Amniotic epithelial cell (primary cell): ENCODE measurements around the gene TMIGD2.
"Not testable (repeated sequence)": the region's sequence is repeated elsewhere in the genome, so short reads cannot be mapped to it uniquely, and the experiment has no call there.

Source experiments
- DNase-seq: peaks from one replicate; pipeline ENCODE4 v3.0.0-alpha.2; 2010; ENCODE audit warnings: low read depth

Gene TMIGD2

DNA sequence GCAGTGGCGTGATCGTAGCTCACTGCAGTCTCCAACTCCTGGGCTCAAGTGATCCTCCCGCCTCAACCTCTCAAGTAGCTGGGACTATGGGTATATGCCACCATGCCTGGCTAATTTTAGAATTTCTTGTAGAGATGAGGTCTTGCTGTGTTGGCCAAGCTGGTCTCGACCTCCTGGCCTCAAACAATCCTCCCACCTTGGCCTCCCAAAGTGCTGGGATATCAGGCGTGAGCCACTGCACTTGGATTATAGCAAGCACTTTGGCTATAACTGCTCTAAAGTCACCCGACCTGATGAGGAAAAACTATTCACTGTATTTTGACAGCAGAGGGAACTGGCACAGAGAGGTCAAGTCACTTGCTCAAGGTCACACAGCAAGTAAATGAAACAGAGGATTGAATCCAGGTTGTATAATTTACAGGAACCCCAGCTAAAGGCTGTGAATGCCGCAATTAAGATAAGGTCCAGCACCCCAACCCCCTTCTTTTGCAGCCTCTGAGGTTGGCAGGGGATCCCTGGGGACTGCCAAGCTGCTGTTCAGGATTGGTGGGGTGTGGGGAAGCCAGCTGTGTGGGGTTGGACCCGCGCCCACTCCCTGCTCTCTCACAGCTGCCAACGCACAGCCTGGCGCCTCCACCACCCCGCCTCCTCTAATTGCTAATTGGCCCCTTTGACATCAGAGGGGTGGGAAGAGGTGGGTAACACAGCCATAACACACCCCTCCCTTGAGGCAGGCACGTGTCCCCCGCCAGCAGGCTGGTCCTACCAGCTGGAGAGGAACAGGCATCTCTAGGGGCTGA, 6.0 kb downstream of the TMIGD2 start:
- DNase-seq = no peak

DNA sequence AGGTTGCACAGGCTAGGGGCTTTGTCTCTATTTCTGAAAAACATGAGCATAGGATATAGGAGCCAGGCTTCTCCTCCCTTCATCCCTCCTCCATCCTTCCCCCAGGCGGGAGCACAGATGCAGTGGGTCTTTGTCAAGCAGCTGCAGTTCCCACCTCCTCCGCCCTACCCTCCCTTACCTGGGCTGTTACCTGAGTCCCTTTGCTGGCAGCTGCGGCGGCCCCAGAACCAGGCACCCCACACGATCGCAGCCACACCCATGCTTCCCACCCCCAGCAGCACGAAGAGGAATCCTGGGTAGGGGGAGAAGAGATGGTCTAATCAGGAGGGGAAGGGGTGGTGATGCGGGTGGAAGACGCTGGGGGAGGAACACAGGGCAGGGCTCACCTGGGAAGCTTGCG, 7.8 kb downstream of the TMIGD2 start:
- DNase-seq = no peak

DNA sequence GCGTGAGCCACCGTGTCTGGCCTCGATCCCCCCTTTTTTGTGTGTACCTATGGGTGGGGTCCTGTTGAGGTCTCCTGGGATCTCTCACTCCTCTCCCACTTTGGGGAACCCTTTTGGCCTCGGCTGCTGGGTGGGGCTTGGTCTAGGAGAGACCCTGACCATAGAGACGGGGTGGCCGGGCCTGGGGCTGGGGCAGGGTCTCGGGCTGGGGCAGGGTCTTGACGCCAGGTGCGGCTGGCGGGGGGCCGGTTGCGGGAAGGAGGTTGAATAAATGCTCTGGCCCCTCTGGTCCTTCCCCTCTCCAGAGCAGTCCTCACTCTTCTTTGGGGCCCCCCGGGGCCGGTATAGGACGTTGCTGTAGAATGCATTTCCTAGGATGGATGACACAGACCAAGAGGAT, 9.7 kb downstream of the TMIGD2 start:
- no peak for DNase-seq

DNA sequence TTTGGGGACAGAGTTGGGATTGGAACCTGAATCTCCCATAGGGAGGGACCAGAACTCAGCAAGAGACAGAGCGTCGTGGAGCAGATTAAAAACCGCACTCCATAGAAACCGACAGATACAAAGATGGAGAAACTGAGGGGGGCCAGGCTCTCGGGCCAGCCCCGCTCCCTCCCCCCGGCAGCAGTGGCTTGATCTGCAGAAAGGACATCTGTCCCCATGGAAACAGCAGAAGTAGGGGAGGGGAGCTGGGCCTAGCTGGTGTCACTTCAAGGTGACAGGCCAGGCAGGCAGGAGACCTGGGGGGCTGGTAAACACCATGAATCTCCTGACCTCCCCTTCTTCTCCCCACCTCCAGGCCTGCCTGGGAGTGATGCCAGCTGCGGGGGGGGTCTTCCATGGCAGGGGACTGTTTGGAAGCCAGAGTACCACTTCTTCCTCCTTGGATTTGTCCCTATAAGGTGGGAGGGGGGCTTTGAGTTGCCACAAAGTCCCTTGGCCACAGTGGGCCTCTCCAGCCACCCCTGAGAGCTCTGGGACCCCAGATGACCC, 10.9 kb downstream of the TMIGD2 start:
- DNase-seq = no peak

DNA sequence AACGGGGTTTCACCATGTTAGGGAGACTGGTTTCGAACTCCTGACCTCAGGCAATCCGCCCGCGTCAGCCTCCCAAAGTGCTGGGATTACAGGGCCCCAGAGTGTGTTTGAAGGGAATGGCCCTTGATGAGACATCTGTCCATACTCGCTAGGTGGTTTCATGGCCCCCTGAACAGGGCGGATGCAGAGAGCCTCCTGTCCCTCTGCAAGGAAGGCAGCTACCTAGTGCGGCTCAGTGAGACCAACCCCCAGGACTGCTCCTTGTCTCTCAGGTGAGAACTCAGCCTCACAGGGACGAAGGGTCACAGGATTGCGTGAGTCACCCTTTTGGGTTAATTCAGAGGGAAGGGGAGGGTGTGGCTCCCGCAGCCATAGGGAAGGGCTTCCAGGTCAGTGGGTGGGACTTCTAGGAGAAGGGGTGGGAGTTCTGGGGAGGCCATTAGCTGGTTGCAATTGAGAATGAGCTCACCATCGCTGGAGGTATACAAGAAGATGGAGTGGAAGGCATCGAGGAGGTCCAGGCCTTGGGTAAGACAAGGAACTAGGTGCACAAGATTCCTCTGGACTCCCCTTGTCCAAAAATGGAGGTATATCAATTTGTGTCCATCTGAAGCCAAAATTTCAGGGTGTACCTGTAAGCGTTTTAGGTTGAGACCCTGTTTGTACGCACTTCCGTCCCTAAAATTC, 14.0 kb downstream of the TMIGD2 start:
- DNase-seq = no peak

DNA sequence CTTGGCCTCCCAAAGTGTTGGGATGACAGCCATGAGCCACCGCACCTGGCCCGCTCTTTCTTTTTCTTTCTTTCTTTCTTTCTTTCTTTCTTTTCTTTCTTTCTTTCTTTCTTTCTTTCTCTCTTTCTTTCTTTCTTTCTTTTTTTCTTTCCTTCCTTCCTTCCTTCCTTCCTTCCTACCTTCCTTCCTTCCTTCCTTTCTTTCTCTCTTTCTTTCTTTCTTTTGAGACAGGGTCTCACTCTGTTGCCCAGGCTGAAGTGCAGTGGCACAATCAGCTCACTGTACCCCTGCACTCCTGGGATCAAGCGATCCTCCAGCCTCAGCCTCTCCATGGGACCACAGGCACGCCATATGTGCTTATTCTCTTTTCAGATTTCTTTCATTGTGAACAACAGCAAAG, 16.0 kb downstream of the TMIGD2 start:
- DNase-seq = not testable (repeated sequence)

DNA sequence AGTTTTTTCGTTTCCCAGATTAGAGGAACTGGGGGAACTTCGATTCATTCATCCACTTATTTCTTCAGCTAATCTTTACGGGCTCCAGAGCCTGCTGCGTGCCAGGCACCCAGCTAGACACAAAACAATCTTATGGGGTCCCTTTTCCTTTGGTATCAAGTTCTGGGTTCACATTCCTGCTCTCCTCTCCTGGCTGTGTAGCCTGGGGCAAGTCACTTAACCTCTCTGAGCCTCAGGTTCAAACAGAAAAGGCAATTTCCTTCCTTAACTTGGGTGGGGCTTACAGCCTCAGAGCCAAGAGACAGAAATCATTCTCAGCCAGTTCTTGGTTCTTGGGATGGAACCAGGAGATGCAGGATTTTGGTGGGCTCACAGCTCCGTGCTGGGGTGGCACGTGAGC, 17.2 kb downstream of the TMIGD2 start:
- no peak for DNase-seq

DNA sequence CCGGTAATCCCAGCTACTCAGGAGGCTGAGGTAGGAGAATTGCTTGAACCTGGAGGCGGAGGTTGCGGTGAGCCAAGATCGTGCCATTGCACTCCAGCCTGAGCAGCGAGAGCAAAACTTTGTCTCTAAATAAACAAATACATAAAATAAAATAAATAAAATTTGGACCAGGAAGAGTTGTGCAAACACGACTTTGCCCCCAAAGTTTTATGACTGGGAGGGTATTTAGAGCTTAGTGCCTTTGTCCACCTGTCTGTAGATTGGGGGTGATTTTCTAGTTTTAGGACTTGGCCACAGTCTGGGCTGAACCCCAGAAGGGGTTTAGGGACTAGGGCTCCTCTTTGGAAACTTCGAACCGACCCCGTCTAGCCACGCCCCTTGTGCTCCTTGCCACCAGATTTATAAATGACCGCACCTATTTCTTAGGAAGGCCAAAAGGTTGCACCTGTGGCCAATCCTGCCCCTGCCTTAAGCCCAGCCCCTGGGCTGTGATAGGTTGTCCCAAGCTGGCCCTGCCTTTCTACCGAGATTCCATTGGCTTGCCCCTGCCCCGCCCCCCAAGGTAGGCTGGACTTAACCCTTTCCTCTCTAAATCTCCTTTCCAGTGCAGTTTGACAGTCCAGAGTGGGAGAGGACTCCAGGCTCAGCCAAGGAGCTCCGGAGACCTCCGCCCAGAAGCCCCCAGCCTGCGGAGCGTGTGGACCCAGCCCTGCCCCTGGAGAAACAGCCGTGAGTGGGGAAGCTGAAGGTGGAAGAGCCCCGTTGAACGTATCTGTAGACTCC, 17.8 kb downstream of the TMIGD2 start:
- peak; percentile 17 for DNase-seq

DNA sequence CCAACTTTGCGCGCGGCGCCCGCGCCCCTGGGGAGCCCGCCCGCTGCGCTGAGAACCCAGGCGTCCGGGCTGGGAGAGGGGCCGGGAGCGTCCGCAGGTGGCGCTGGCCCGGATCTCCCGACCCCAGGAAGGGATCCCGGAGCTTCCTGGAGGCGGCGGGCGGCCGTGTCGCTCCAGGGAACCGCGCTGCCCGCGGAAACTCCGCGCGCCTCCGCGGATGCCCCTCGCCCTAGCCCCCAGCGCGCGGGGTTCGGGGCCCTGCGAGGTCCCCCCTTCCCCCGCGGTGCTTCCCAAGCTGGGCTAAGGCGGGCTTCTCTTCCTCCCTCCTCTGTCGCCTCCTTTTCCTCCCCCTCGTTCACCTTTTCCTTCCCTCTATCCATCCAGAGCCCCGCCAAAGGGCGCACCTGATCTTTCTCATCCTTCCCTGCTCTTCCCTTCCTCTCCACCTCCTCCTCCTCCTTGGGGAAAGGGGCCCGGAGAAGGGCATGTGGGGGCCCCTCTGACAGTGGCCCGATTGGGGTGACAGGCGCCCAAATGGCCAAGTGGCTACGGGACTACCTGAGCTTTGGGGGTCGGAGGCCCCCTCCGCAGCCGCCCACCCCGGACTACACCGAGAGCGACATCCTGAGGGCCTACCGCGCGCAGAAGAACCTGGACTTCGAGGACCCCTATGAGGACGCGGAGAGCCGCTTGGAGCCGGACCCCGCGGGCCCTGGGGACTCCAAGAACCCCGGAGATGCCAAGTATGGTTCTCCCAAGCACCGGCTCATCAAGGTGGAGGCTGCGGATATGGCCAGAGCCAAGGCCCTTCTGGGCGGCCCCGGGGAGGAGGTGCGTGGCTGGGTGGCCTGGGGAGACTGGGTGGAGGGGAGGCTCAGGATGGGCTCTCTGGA, 22.4 kb downstream of the TMIGD2 start:
- no peak for DNase-seq

DNA sequence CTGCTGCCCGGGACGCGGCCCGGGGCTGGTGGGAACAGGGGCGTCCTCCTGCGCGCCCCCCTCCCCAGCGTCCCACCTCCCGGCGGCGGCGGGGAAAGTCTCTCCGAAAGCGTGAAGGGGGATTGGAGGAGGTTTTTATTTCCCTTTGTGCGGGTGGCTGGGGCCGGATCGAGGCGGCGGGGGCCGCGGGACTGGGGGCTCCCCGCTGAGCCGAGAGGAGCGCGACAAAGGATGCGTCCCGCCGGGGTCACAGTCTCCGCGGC, 23.0 kb downstream of the TMIGD2 start:
- no peak for DNase-seq

DNA sequence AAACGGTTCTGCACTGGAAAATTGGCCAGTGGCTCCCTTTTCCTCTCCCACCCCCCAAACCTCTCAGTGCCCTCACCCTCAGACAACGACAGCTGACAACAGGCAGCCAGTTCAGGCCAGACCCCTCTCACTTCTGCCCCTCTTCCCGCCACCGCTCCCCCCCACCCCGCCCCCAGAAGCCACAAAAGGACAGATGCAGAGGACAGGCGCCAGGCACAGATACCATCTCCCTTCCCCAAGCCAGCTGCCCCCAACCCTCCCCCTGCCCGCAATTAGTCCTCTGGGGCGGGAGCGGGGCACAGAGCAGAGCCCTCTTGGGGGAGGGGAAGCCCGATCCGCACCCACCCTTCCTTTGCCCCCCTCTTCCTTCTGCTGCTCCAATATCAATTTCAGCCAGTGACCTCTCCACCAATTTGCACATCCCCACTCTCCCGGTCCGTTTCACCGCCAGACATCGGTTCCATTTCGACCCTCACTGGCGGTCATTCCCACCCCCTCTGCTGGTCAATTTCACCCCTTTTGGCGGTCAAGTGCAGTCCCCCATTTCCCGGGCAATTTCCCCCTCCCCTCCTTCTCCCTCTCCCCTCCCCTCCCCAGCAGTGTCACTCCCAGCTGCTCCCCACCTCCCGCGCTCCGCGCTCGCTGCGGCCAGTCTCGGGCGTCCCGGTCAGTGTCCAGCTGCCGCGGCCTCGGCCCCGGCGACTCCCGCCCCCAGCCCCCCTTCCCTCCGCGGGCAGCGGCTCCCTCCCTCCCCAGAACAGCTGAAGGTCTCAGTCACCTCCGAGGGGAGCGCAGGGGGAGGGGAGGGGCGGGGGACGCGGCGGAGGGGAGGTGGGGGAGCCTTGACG, 23.5 kb downstream of the TMIGD2 start, which contains the start of gene SHD:
TSS of gene SHD (plus strand) at position 848 of the 848 bp plus-strand sequence. CDS start 798 bp downstream, outside the sequence.
- DNase-seq = no peak

DNA sequence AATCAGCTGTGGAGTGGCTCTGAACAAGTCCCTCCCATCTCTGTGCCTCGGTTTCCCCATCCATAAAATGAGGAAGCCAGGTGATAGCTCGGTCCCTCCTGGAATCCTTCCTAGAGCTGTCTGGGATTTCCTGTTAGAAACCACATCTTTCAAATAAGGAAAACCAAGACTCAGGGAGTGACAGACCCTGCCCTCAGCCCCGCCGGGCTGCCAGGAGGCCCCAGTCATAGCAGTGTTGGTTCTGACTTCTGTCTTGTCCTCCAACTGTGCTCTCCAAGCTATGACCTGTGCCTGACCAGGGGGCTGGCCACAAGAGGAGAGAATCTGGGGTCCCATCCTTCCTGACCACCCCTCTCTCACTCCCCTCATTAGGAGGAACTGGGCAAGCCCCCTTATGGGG, 24.2 kb downstream of the TMIGD2 start:
- DNase-seq = no peak

DNA sequence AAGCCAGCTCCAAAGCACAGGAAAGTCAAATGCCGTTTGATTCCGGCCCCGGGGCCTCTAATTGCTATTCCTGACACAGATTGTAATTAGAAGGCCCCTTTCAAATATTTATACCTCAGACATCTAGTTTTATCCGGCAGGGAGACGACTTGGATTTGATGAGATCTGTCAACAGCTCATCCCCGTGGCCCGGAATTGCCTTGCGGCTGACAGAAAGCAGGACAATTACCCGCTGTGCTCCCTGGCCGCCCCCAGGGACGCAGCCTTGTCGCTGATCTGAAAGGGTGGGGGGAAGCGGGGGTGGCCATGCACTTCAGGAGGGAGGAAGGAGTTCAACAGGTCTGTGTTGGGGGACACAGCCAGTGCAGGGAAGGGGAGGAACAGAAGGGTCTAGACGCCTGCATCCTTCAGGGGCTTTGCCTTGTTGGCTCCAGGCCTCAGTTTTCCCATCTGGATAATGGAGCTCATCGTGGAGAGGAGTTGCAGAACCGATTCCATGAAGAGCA, 24.9 kb downstream of the TMIGD2 start:
- no peak for DNase-seq

DNA sequence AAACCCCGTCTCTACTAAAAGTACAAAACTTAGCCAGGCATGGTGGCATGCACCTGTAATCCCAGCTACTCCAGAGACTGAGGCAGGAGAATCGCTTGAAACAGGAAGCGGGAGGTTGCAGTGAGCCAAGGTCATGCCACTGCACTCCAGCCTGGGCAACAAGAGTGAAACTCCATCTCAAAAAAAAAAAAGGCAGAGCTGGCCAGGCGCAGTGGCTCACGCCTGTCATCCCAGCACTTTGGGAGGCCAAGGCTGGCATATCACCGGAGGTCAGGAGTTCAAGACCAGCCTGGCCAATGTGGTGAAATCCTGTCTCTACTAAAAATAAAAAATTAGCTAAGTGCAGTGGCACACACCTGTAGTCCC, 27.9 kb downstream of the TMIGD2 start:
- not testable (repeated sequence) for DNase-seq

DNA sequence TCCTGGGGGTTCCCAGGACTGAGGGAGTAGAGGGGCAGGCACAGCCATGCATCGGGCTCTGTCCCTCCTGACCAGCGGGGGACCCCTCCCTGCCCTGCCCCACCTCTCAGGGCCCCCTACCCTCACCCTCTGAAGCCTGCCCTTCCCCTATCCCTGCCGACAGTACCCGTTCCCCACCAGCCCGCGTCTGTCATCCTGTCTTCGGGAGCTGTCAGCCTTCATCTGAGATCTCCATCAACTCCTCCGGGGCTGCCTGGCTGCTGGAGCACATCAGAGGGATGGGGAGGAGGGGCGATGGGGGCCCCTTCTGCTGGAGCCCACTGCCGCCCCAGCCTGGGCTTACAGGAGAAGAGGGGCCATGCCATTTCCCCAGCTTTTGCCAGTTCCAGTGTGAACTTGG, 29.3 kb downstream of the TMIGD2 start:
- DNase-seq = no peak

DNA sequence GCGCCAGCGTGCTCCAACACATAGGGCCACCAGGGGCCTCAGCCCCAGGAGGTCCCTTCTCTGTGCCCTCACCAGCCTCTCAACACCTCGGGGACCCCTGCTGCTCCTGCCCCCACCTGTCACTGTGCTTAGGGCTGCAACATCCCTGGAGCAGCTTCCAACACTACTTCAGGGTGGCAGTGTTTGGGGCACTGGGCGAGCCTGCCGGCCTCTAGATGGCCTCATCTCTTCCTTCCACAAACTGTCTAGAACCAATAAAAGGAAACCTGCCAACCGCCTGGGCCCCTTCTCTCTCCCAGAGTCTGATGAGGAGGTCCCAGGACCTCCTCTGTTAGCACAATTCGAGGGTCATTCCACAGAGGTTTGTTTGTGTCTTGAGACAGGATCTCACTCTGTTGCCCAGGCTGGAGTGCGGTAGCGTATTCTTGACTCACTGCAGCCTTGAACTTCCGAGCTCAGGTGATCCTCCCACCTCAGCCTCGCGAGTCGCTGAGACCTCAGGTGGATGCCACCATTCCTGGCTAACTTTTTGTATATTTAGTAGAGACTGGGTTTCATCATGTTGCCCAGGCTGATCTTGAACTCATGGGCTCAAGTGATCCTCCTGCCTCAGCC, 33.3 kb downstream of the TMIGD2 start:
- DNase-seq = no peak

DNA sequence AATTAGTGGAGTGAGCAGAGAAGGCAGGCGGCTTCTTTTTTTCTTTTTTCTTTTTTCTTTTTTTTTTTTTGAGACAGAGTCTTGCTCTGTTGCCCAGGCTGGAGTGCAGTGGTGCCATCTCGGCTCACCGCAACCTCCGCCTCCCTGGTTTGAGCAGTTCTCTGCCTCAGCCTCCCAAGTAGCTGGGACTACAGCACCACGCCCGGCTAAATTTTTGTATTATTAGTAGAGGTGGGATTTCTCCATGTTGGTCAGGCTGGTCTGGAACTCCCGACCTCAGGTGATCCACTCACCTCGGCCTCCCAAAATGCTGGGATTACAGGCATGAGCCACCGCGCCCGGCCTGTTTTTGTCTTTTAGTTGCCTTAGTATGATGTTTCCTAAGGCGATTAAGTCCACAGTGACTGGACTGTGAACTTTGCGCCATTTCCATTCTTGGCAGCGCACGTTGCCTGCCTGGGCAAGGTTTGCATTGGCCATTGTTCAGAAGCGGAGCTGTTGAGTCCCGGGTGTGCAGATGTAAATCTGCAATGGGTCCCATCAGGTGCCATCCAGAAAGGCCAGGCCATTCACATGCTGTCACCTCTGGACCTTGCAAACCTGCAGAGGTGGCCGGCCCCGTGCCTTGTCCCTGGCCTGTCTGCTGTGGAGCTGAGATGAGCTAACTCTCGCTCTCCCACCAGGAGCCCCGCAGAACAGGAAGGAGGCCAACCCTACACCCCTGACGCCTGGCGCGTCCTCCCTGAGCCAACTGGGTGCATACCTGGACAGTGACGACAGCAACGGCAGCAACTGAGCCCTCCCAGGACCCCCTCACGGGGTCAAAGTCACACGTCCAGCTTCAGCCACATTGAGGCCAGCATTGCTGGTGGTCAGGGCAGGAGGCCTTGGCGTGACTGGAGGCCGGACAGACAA, 34.0 kb downstream of the TMIGD2 start:
- DNase-seq = no peak

DNA sequence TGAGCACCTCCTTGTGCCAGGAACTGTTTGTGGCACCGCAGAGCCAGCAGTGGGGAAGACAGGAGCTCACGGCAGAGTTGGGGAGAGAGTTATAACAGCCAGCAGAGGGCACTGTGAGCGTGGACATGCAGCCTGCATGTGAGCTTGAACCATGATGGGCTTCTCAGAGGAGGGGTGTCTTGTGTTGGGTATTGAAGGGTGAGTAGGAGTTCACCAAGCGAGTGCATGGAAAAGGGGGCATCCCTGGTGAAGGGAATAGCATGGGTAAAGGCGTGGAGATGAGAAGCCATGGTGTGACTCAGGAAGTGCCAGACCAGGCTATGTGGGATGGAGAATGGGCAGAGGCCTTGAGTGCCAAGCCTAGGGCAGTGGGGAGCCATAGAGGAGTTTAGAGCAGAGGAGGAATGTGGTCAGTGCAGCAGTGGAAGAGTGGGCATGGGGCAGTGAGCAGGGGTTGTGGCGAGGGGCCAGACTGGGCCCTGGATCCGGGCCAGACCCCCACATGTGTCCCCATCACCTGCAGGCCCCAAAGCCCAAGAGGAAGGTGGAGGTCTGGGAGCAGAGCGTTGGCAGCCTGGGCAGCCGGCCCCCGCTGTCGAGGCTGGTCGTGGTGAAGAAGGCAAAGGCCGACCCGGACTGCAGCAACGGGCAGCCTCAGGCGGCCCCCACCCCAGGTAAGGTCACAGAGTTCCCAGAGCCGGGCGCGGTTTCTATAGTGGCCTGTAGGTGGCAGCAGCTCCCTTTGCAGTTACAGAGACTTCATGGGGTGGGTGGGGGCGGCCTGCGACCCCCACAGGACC, 34.9 kb downstream of the TMIGD2 start:
- peak; percentile 44 for DNase-seq
